A549 (cell line): ENCODE results near the gene PILRA. TPM values are rescaled to one million over a fixed set of nuclear protein-coding genes. Genes with fewer than 3 reads are reported as not detected.

ENCODE experiments used
- ATAC-seq, 2 experiments: fragments of 200-7000 bp in 1 of 2; fragments of >200 bp in 1 of 2; cut with Nextera tagmentation in 1 of 2; cut with Tn5 transposase in 1 of 2; 3 replicates each; pipeline versions ENCODE4 v1.8.0 to v1.9.1; 2018 to 2020; ENCODE audit warnings: mild to moderate bottlenecking in 1 of 2, moderate library complexity in 1 of 2
- CTCF ChIA-PET: fragments of 300-600 bp; sonication (Branson Sonifier 250); formaldehyde crosslinking; extraction: SDS; loops from one replicate; lab custom pipeline; 2021; ENCODE audit warnings: antibody characterized with exemption, inconsistent platforms; lab: Yijun Ruan, JAX
- POLR2A ChIA-PET: fragments of 350-600 bp; formaldehyde crosslinking; extraction: SDS; loops from one replicate; lab custom pipeline; 2021; ENCODE audit warnings: antibody characterized with exemption, inconsistent platforms; lab: Yijun Ruan, JAX
- DNase-seq, 2 experiments: peaks; one replicate each; pipeline versions ENCODE4 v3.0.0 to v3.0.0-alpha.2; 2011 to 2016; ENCODE audit warnings: low read depth in 1 of 2, low spot score in 1 of 2
- FAIRE-seq: peaks from 2 replicates; lab custom pipeline; 2011; peaks lifted over from hg19 to GRCh38; lab: Jason Lieb, UNC
- H3K27ac ChIP-seq, 2 experiments: fragments of >200 bp; sonication (Bioruptor Twin); formaldehyde crosslinking; 3 replicates each; pipeline ENCODE4 v1.5.1; 2016 to 2017
- H3K4me1 ChIP-seq: fragments of >200 bp; sonication (Bioruptor Twin); formaldehyde crosslinking; 3 replicates; pipeline ENCODE4 v1.6.1; 2016
- H3K4me2 ChIP-seq: fragments of >200 bp; sonication (Bioruptor Twin); formaldehyde crosslinking; 3 replicates; pipeline ENCODE4 v1.6.1; 2016
- H3K4me3 ChIP-seq: fragments of >200 bp; sonication (Bioruptor Twin); formaldehyde crosslinking; 3 replicates; pipeline ENCODE4 v1.5.1; 2016
- H3K9me3 ChIP-seq: fragments of >200 bp; sonication (Bioruptor Twin); formaldehyde crosslinking; 3 replicates; pipeline ENCODE4 v1.6.1; 2016
- BCL3 ChIP-seq: fragments of >200 bp; sonication (Bioruptor Twin); formaldehyde crosslinking; IDR thresholded peaks from 3 replicates; pipeline ENCODE4 v1.6.1; 2016
- CBX2 ChIP-seq: fragments of 200-600 bp; sonication (generic); IDR thresholded peaks from 2 replicates; pipeline ENCODE4 v1.6.1; 2016; ENCODE audit warnings: low read depth, mild to moderate bottlenecking, borderline replicate concordance
- CHD2 ChIP-seq: fragments of 150-350 bp; IDR thresholded peaks from 2 replicates; pipeline ENCODE4 v1.6.1; 2014; ENCODE audit warnings: low read length; ENCODE audit not compliant: partially characterized antibody
- E2F6 ChIP-seq: IDR thresholded peaks from 2 replicates; pipeline ENCODE4 v1.6.1; 2012; ENCODE audit warnings: low read depth, borderline replicate concordance
- EHF ChIP-seq: fragments of 250-450 bp; sonication (Bioruptor Pico); IDR thresholded peaks from 2 replicates; pipeline ENCODE4 v1.5.0; 2020; ENCODE audit warnings: mild to moderate bottlenecking
- EP300 ChIP-seq, 2 experiments: fragments of >200 bp; sonication (Bioruptor Twin); formaldehyde crosslinking; IDR thresholded peaks; 2 replicates in 1 of 2; 3 replicates in 1 of 2; pipeline ENCODE4 v1.6.1; 2016 to 2017
- FOSB ChIP-seq: fragments of 250-450 bp; sonication (Bioruptor Pico); IDR thresholded peaks from 2 replicates; pipeline ENCODE4 v1.5.0; 2020; ENCODE audit warnings: mild to moderate bottlenecking, moderate library complexity
- HES2 ChIP-seq: fragments of >200 bp; sonication (Bioruptor Twin); formaldehyde crosslinking; IDR thresholded peaks from 2 replicates; pipeline ENCODE4 v1.6.1; 2016
- HMGXB4 ChIP-seq: fragments of 250-450 bp; sonication (Bioruptor Pico); IDR thresholded peaks from 2 replicates; pipeline ENCODE4 v1.5.0; 2021; ENCODE audit warnings: mild to moderate bottlenecking, moderate library complexity, borderline replicate concordance
- HOXA7 ChIP-seq: fragments of 250-450 bp; sonication (Bioruptor Pico); IDR thresholded peaks from 2 replicates; pipeline ENCODE4 v1.5.0; 2020; ENCODE audit warnings: mild to moderate bottlenecking, moderate library complexity
- JUN ChIP-seq, 2 experiments: fragments of >200 bp; sonication (Bioruptor Twin); formaldehyde crosslinking; IDR thresholded peaks; 2 replicates in 1 of 2; 3 replicates in 1 of 2; pipeline ENCODE4 v1.6.1; 2016 to 2017
- KDM5A ChIP-seq: fragments of 200-600 bp; sonication (generic); IDR thresholded peaks from 2 replicates; pipeline ENCODE4 v1.6.1; 2016; ENCODE audit warnings: antibody characterized with exemption, mild to moderate bottlenecking
- NFE2L2 ChIP-seq: fragments of 150-350 bp; conservative IDR thresholded peaks from 2 replicates; pipeline ENCODE4 v1.6.1; 2014; ENCODE audit warnings: low read length
- NR3C1 ChIP-seq: fragments of >200 bp; sonication (Bioruptor Twin); formaldehyde crosslinking; IDR thresholded peaks from 3 replicates; pipeline ENCODE4 v1.6.1; 2017
- PBX3 ChIP-seq: IDR thresholded peaks from 2 replicates; pipeline ENCODE4 v1.6.1; 2012
- PHF8 ChIP-seq: fragments of 200-600 bp; sonication (generic); IDR thresholded peaks from 2 replicates; pipeline ENCODE4 v1.6.1; 2016; ENCODE audit warnings: low read depth, mild to moderate bottlenecking, antibody characterized with exemption, moderate library complexity, borderline replicate concordance
- POLR2A ChIP-seq: IDR thresholded peaks from 2 replicates; pipeline ENCODE4 v1.6.1; 2012; ENCODE audit warnings: mild to moderate bottlenecking, low read length
- RARB ChIP-seq: fragments of 250-450 bp; sonication (Bioruptor Pico); IDR thresholded peaks from 2 replicates; pipeline ENCODE4 v1.8.0; 2021; ENCODE audit warnings: mild to moderate bottlenecking, moderate library complexity
- REST ChIP-seq: fragments of 200-600 bp; sonication (generic); IDR thresholded peaks from 2 replicates; pipeline ENCODE4 v1.6.1; 2016; ENCODE audit warnings: antibody characterized with exemption, mild to moderate bottlenecking, moderate library complexity
- SREBF2 ChIP-seq: fragments of 450-650 bp; IDR thresholded peaks from 2 replicates; pipeline ENCODE4 v1.6.1; 2014; ENCODE audit warnings: mild to moderate bottlenecking, moderate library complexity
- TFCP2L1 ChIP-seq: fragments of 250-450 bp; sonication (Bioruptor Pico); IDR thresholded peaks from 2 replicates; pipeline ENCODE4 v1.5.0; 2021; ENCODE audit warnings: mild to moderate bottlenecking
- TP53 ChIP-seq: fragments of 250-450 bp; sonication (Bioruptor Pico); IDR thresholded peaks from 2 replicates; pipeline ENCODE4 v1.5.0; 2021; ENCODE audit warnings: mild to moderate bottlenecking, moderate library complexity
- WGBS: methylation state at CpG from one replicate; pipeline ENCODE4 v1.1.6; 2017; ENCODE audit errors: missing lambda C conversion rate; 5-methylcytosine and 5-hydroxymethylcytosine counted together
- polyA plus RNA-seq, 4 experiments: library from polyadenylated mRNA; depleted of rRNA in 3 of 4; stranded (reverse); fragments of >200 nt; fragmentation: RNase III in 1 of 4; extraction: RNeasy Plus Mini Kit Qiagen cat#74134 plus additional on column Dnase treatment in 1 of 4; gene quantifications; 2 replicates in 3 of 4; 3 replicates in 1 of 4; pipeline ENCODE4 v1.2.3, GENCODE V29; 2011 to 2017

Gene PILRA
- polyA plus RNA-seq, 2 of the 4 experiments (the other 2 are of a cell fraction), result 3.3 to 3.4 TPM

- TF ChIP-seq HMGXB4 (CRISPR knock-in tag) (peak; percentile 74; the same call in 1 of the 2 replicates), KDM5A (no peak), SREBF2 (no peak), EHF (CRISPR knock-in tag) (no peak), TP53 (CRISPR knock-in tag) (0 out of 2 replicates have a peak, but pooled peaks have one; percentile 69), PBX3 (peak; percentile 71; the same call in 1 of the 2 replicates), HES2 (no peak), CBX2 (no peak)
These were observed 55.8 kb downstream of the PILRA start (continued) for GRCh38 chr7:100428967-100429636.

- 1% methylated on average over 29 of the region's 95 CpGs for WGBS
- H3K4me2 ChIP-seq, result peak within 1 kb of the TSS; percentile 88
- DNase-seq (peak; percentile 97 to 99), FAIRE-seq (no peak)
- CTCF ChIA-PET, result interaction anchor here (0.8 to 1.8 kb wide), 4 partner anchors 20 to 134 kb away, joined by 3 to 7 read pairs (median 3); no protein-coding TSS in a partner anchor
- TF ChIP-seq CHD2 (peak; percentile 83), POLR2A (peak; percentile 36; the same call in 1 of the 2 replicates), NFE2L2 (no peak), HOXA7 (CRISPR knock-in tag) (peak; percentile 65), E2F6 (0 out of 2 replicates have a peak, but pooled peaks have one; percentile 42), NR3C1 (no peak), BCL3 (no peak), FOSB (CRISPR knock-in tag) (peak; percentile 77; the same call in 1 of the 2 replicates), RARB (CRISPR knock-in tag) (peak; percentile 25; the same call in 1 of the 2 replicates), REST (peak; percentile 80), TFCP2L1 (CRISPR knock-in tag) (peak; percentile 89), JUN (IDR thresholded peaks at IDR 0.05) (peak in 1 of 2 experiments; percentile 12; a peak in 1 of 5 replicates), EHF (CRISPR knock-in tag) (peak; percentile 16; the same call in 1 of the 2 replicates), PHF8 (peak; percentile 39; the same call in 1 of the 2 replicates), EP300 (IDR thresholded peaks at IDR 0.05) (no peak), HMGXB4 (CRISPR knock-in tag) (0 out of 2 replicates have a peak, but pooled peaks have one; percentile 50)
- TF ChIP-seq, all 56 proteins: peak for 12
- H3K9me3 ChIP-seq, result peaks cover 5% of the 10 kb centered on the region; the same call in 1 of the 3 replicates
- peak within 1 kb of the TSS; percentile 86 for H3K4me3 ChIP-seq
- POLR2A ChIA-PET, result interaction anchor here (0.5 to 2.8 kb wide), 34 partner anchors 7 to 1539 kb away, joined by 3 to 23 read pairs (median 6); partner anchors contain the start of genes AGFG2, BUD31, FBXO24 and GPC2
- ATAC-seq, result peak; percentile 42 to 77
- H3K4me1 ChIP-seq, result peaks cover 31% of the 10 kb centered on the region
- peak within 1 kb of the TSS; percentile 93 to 100 for H3K27ac ChIP-seq
These were observed 56.6 kb downstream of the PILRA start, which contains the start of gene MEPCE for GRCh38 chr7:100429637-100430492. Gene MEPCE (plus strand): TSS chr7:100429831. CDS start chr7:100430019, 188 bp downstream.
